ENCODE data around the gene LMBR1. TPM values are rescaled to one million over a fixed set of nuclear protein-coding genes. Genes with fewer than 3 reads are reported as not detected.

Gene LMBR1
- total and polyA plus RNA-seq, 12 donors, result 16.9 to 341 (median 117) TPM

- Histone ChIP-seq H3K4me3 (no peak overlapping the region), H3K27me3 (no peaks in the 10 kb centered on the region), H3K9me3 (replicated peaks in 1 of 3) (no peaks in the 10 kb centered on the region), H3K4me1 (replicated peaks in 1 of 2) (peaks cover 6 to 15% of the 10 kb centered on the region in 2 donors), H3K27ac (no peak overlapping the region), H3K36me3 (replicated peaks in 1 of 2) (peaks cover 0 to 6% of the 10 kb centered on the region in 2 donors)
- WGBS, 4 donors, result 69 to 76% (median 75%) methylated on average over 3 of the region's 3 CpGs
- TF ChIP-seq CTCF (IDR thresholded peaks at IDR 0.05) (no peak), POLR2A (IDR thresholded peaks at IDR 0.05) (no peak)
- intact Hi-C loops (cut with DNase I), result no loop called here
- DNase-seq, result no peak
Measured at GRCh38 chr7:156836443-156836842, 56.5 kb downstream of the LMBR1 start.

GRCh38 chr7:156834462-156834861, 58.5 kb downstream of the LMBR1 start:
- DNase-seq, result no peak
- H3K27me3 ChIP-seq, result no peaks in the 10 kb centered on the region
- WGBS, 4 donors, result 98 to 99% (median 99%) methylated on average over 3 of the region's 3 CpGs
- H3K9me3 ChIP-seq (replicated peaks in 1 of 3), result no peaks in the 10 kb centered on the region
- no peak overlapping the region for H3K27ac ChIP-seq
- intact Hi-C loops (cut with DNase I), result no loop called here
- TF ChIP-seq CTCF (IDR thresholded peaks at IDR 0.05) (no peak), POLR2A (IDR thresholded peaks at IDR 0.05) (no peak)
- peaks cover 0 to 14% of the 10 kb centered on the region in 2 donors for H3K4me1 ChIP-seq (replicated peaks in 1 of 2)
- H3K4me3 ChIP-seq, result no peak overlapping the region
- H3K36me3 ChIP-seq (replicated peaks in 1 of 2), result peaks cover 0 to 6% of the 10 kb centered on the region in 2 donors

- no peaks in the 10 kb centered on the region for H3K27me3 ChIP-seq
- DNase-seq, result no peak
- peaks cover 0 to 6% of the 10 kb centered on the region in 2 donors for H3K36me3 ChIP-seq (replicated peaks in 1 of 2)
- intact Hi-C loops (cut with DNase I), result no loop called here
- H3K27ac ChIP-seq, result no peak overlapping the region
- WGBS, 4 donors, result 96 to 98% (median 98%) methylated on average over 4 of the region's 4 CpGs
- TF ChIP-seq CTCF (IDR thresholded peaks at IDR 0.05) (no peak), POLR2A (IDR thresholded peaks at IDR 0.05) (no peak)
- H3K4me1 ChIP-seq (replicated peaks in 1 of 2), result peaks cover 0 to 14% of the 10 kb centered on the region in 2 donors
- H3K9me3 ChIP-seq (replicated peaks in 1 of 3), result no peaks in the 10 kb centered on the region
- H3K4me3 ChIP-seq, result no peak overlapping the region
Measured at GRCh38 chr7:156833312-156833711, 59.7 kb downstream of the LMBR1 start.

- Histone ChIP-seq H3K36me3 (replicated peaks in 1 of 2) (peaks cover 0 to 6% of the 10 kb centered on the region in 2 donors), H3K27ac (no peak overlapping the region), H3K4me3 (no peak overlapping the region), H3K27me3 (no peaks in the 10 kb centered on the region), H3K9me3 (replicated peaks in 1 of 3) (no peaks in the 10 kb centered on the region), H3K4me1 (replicated peaks in 1 of 2) (peaks cover 0 to 14% of the 10 kb centered on the region in 2 donors)
- TF ChIP-seq CTCF (IDR thresholded peaks at IDR 0.05), result no peak
- no peak for TF ChIP-seq POLR2A (IDR thresholded peaks at IDR 0.05)
- DNase-seq, result no peak
- intact Hi-C loops (cut with DNase I), result no loop called here
- 86 to 98% (median 95%) methylated on average over 1 of the region's 1 CpG for WGBS, 4 donors
Measured at GRCh38 chr7:156832195-156832877, 60.6 kb downstream of the LMBR1 start.
